ENCODE measurements around the gene PEX10. TPM values are rescaled to one million over a fixed set of nuclear protein-coding genes. Genes with fewer than 3 reads are reported as not detected.

PEX10 gene
- total RNA-seq, 2 donors from 2014 or later, result 16.2 to 17.4 TPM

DNA sequence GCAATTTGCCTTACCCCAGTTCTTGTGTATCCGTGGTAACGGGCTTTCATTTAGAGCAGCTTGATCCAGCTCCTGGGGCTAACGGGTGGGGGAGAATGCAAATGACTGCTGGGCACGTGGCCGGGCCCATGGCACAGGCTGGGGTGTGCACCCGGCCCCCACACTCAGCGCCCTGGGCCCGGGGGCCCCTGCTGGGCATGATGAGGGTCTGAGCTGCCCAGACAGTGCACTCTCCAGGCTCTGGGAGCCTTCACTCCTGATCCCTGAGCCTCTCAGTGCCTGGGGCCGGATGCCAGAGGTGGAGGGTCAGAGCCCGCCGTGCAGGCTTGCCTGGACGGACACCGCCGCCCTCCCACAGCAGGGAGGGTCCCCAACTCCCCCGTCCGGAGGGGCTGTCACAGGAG, 20.1 kb upstream of the PEX10 start:
- Histone ChIP-seq H3K27ac (no peak overlapping the region), H3K27me3 (no peaks in the 10 kb centered on the region), H3K4me1 (no peaks in the 10 kb centered on the region), H3K36me3 (no peaks in the 10 kb centered on the region), H3K9me3 (no peaks in the 10 kb centered on the region), H3K4me3 (no peak overlapping the region)
- no peak for DNase-seq (ENCODE audit: low spot score)
- TF ChIP-seq CTCF (IDR thresholded peaks at IDR 0.05), result no peak

DNA sequence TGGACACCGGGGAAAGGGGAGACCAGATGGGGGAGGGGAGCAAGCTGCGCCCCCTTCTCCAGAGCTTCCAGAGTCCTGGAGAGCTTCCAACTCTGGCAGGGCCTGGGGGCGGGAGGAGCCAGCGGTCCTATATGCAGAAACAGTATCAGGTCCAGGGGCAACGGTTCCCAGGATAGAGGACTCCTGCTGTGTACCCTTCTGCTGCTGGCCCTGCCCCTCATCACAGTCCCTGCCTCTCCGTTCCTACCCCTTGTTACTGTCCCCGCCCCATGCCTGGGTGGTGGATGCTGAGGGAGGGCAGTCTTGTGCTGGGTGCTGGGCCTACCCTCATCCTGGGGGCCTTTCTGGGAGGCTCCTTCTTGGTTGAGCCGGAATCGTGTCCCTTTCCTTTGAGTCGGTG, 19.2 kb upstream of the PEX10 start:
- H3K4me1 ChIP-seq, result no peaks in the 10 kb centered on the region
- no peak for TF ChIP-seq CTCF (IDR thresholded peaks at IDR 0.05)
- H3K36me3 ChIP-seq, result no peaks in the 10 kb centered on the region
- no peak for DNase-seq (ENCODE audit: low spot score)
- H3K9me3 ChIP-seq, result no peaks in the 10 kb centered on the region
- H3K27ac ChIP-seq, result no peak overlapping the region
- H3K4me3 ChIP-seq, result no peak overlapping the region
- H3K27me3 ChIP-seq, result no peaks in the 10 kb centered on the region

DNA sequence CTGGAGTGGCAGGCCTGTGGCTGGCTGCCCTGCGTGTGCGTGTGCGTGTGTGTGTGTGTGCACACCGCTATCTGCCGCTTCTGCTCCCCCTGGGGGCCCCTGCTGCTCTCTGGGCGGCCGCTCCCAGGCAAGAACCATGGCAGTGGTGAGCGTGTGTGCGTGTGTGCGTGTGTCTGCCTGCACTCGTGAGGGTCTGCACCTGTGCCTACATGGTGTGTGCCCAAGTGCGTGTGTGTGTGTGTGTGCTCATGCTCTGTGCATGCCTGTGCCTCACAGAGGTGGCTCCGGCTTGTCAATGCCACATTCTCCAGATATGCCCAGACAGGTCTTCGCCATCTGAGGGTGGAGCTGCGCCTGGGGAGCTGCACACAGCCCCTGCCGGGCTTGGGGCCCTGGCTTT, 18.7 kb upstream of the PEX10 start:
- no peaks in the 10 kb centered on the region for H3K36me3 ChIP-seq
- no peak overlapping the region for H3K4me3 ChIP-seq
- H3K9me3 ChIP-seq, result no peaks in the 10 kb centered on the region
- H3K4me1 ChIP-seq, result no peaks in the 10 kb centered on the region
- H3K27ac ChIP-seq, result no peak overlapping the region
- TF ChIP-seq CTCF (IDR thresholded peaks at IDR 0.05), result no peak
- no peak for DNase-seq (ENCODE audit: low spot score)
- H3K27me3 ChIP-seq, result no peaks in the 10 kb centered on the region

- no peak for DNase-seq (ENCODE audit: low spot score)
- Histone ChIP-seq H3K9me3 (no peaks in the 10 kb centered on the region), H3K27me3 (no peaks in the 10 kb centered on the region), H3K4me3 (no peak overlapping the region), H3K36me3 (no peaks in the 10 kb centered on the region), H3K27ac (no peak overlapping the region), H3K4me1 (no peaks in the 10 kb centered on the region)
- no peak for TF ChIP-seq CTCF (IDR thresholded peaks at IDR 0.05)
Measured at GRCh38 chr1:2430592-2430973, 18.2 kb upstream of the PEX10 start.

DNA sequence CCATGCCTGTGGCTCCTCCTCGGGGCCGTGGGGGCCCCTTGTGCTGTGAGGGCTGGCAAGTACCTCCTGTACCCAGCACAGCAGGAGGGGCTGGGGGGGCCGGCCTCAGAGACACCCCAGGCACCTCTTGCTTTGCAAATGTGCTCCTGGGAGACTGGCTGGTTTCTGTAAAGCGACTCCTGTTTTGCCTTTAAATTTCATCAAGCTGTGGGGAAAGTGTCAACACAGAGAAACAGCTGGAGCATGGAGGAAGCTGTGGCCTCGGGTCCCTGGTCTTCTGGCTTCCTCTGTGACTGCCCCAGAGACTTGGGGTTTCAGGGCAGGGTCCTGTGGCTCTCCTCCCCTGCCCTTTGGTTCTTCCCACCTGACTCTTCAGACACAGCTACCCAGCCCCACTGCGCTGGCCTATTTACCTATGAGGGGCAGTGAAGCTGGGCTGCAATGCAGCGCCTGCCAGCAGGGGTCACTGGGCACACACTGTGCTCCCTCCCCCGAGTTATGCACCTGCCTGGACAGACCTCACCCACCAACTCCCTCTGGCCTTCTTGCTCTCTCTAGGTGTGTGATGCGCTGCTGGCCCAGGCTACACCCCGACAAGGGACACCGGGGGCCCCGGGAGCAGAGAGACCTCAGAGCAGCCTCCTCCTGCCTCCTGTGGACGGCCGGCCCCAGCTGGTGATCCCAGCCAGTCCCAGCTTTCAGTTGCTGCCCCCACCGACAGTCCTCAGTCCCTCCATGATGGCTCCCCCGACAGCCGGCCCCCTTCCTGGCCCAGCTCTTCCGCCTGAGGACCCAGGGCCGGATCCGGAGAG, 17.6 kb upstream of the PEX10 start:
- DNase-seq (ENCODE audit: low spot score), result no peak
- Histone ChIP-seq H3K4me3 (no peak overlapping the region), H3K27me3 (no peaks in the 10 kb centered on the region), H3K27ac (no peak overlapping the region), H3K36me3 (no peaks in the 10 kb centered on the region), H3K4me1 (no peaks in the 10 kb centered on the region), H3K9me3 (no peaks in the 10 kb centered on the region)
- no peak for TF ChIP-seq CTCF (IDR thresholded peaks at IDR 0.05)

- no peaks in the 10 kb centered on the region for H3K36me3 ChIP-seq
- no peak overlapping the region for H3K27ac ChIP-seq
- TF ChIP-seq CTCF (IDR thresholded peaks at IDR 0.05), result no peak
- no peak overlapping the region for H3K4me3 ChIP-seq
- no peak for DNase-seq (ENCODE audit: low spot score)
- no peaks in the 10 kb centered on the region for H3K4me1 ChIP-seq
- H3K9me3 ChIP-seq, result peaks cover 0 to 4% of the 10 kb centered on the region in 2 donors
- H3K27me3 ChIP-seq, result no peaks in the 10 kb centered on the region
Measured at GRCh38 chr1:2428490-2428889, 16.1 kb upstream of the PEX10 start.

Measured in right atrium auricular region (tissue), 2 donors.